SKM-1 treated with dmso at 0.1 percent for 144 hours (cell line): ENCODE data around the gene CEACAM7.
"Not testable (repeated sequence)": the region's sequence is repeated elsewhere in the genome, so short reads cannot be mapped to it uniquely, and the experiment has no call there.

Experiments
- DNase-seq: peaks from one replicate; lab custom pipeline; 2025; ENCODE audit not compliant: unreplicated experiment; lab: John Stamatoyannopoulos, UW

CEACAM7 gene

DNA sequence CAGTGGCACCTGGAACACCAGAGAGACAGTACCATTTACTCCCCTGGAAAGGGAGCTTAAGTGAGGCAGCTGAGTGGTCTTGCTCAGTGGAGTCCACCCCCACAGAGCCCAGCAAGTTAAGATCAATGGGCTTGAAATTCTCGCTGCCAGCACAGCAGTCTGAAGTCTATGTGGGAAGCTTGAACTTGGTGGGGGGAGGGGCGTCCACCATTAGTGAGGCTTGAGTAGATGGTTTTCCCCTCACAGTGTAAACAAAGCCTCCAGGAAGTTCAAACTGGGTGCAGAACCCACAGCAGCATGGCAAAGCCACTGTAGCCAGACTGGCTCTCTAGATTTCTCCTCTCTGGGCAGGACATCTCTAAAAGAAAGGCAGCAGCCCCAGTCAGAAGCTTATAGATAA, 30.9 kb downstream of the CEACAM7 start:
- DNase-seq: no peak

- not testable (repeated sequence) for DNase-seq
Measured at GRCh38 chr19:41656756-41657155, 31.3 kb downstream of the CEACAM7 start.

DNA sequence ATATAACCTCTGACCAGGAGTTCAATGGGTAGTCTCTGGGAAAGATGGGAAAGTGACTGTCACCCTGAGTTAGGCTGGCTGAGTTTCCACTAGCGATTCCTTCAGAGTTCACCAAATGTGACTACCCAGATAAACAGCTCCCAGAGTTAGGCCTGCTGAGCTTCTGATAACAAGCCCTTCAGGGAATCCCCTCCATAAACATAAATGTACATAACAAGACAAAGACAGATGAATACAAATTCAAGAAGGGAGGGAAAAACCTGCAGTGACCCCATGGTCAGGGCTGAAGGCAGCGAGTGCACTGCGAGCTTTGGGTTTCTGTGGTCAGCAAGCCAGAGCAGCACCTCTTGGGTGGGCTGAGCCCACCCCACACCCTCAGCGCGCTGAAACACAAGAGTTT, 35.8 kb downstream of the CEACAM7 start:
- no peak for DNase-seq

- DNase-seq: no peak
Measured at GRCh38 chr19:41649827-41650226, 38.2 kb downstream of the CEACAM7 start.

DNA sequence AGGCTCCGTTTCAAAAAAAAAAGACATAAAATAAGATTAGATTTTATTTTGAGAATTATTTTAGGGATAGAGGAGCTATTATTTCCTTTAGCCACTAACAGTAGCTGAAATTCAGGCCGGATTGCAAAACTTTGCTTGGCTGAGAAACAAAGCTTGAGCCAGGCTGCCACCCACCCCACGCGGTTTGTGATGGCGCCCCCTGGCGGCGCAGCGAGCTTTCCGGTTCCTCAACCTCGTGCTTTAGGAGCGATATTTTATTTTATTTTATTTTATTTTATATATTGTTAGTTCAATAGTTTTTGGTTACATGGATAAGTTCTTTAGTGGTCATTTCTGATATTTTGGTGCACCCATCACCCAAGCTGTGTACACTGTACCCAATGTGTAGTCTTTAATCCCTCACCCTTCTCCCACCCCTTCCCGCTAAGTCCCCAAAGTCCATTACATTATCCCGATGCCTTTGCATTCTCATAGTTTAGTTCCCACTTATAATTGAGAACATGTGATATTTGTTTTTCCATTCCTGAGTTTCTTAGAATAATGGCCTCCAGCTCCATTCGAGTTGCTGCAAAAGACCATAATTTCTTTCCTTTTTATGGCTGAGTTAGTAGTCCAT, 41.4 kb downstream of the CEACAM7 start:
- DNase-seq: no peak

- DNase-seq: no peak
Measured at GRCh38 chr19:41641879-41642485, 46.1 kb downstream of the CEACAM7 start.

DNA sequence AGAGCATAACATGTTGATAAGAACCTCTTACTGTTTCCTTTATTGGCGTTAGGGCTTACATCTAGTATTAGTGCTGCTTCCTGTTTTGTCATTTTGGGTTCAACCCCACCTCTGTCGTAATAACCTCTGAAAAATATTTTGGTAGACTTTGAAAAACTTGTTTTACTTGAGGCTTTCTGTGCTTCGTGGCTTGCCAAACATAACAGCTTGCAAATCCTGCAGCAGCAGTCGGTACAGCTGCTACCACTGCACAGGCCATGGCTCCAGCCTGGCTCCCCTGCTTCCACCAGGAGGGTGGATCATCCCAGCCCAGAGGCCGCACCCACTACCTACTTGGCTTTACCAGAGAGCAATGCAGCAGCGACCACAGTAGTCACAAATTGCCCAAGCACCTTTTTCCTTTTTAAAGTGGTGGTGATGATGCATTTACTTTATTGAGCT, 49.4 kb downstream of the CEACAM7 start:
- no peak for DNase-seq

DNA sequence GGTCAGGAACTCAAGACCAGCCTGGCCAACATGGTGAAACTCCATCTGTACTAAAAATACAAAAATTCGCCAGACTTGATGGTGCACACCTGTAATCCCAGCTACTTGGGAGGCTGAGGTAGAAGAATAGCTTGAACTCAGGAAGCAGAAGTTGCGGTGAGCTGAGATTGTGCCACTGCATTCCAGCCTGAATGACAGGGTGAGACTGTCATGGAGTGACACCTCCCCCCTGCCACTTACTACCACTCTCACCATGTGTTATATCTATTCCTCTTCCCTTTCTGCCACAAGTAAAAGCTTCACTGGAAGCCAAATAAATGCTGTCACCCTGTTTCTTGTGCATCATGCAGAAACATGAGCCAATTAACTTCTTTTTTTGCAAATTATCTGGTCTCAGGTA, 50.6 kb downstream of the CEACAM7 start:
- peak; percentile 17 for DNase-seq

GRCh38 chr19:41627966-41628675, 59.9 kb downstream of the CEACAM7 start:
- DNase-seq: no peak

GRCh38 chr19:41626877-41627276, 61.2 kb downstream of the CEACAM7 start, which contains the start of gene CEACAM4:
CEACAM4 (minus strand) TSS chr19:41627074; CDS start chr19:41626963, 111 bp downstream.
- DNase-seq: no peak

DNA sequence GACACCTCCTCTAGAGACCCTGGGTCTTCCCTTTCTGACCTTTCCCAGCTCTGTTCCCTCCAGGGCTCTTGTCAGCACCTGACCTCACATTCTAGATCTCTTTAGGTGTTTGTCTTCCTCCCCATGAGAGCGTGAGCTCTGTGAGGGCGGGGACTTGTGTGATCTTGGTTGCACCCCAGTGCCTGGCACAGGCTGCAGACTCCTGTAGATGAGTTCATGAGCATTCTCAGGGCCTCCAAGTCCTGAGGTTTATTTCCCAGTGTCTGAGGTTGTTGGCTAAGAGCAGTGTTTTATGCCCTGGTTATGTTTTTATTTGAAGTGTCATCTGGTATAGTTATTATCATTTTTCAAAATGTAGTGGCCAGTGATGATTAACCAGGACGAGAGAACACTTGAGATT, 61.8 kb downstream of the CEACAM7 start:
- no peak for DNase-seq

GRCh38 chr19:41624937-41625336, 63.1 kb downstream of the CEACAM7 start:
- DNase-seq: no peak

DNA sequence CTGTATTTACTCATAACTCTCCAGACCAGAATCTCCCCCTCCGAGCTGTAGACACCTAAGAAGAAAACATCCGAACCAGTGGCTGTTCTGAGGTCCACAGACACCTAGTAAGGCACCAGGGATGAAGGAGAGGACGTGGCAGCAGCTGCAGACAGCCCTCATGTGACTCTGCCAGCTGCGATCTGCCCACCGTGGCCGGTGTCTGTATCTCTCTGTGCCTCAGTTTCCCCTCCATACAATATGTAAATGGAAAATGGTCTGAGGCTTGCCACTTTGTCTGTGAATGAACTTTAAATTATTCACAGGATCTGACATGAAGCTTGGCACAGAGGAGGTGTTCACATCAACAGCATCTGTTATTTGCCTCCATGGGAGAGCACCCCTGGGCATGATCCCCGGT, 63.6 kb downstream of the CEACAM7 start:
- no peak for DNase-seq

- no peak for DNase-seq
Measured at GRCh38 chr19:41623360-41623759, 64.7 kb downstream of the CEACAM7 start.
